ENCODE measurements around the gene DPY19L3.

- TF ChIP-seq POLR2A (IDR thresholded peaks at IDR 0.05) (no peak), CTCF (IDR thresholded peaks at IDR 0.05) (no peak), POLR2AphosphoS5 (IDR thresholded peaks at IDR 0.05; ENCODE audit: insufficient read depth in 1 of 2, low read depth in 1 of 2) (no peak)
Measured at GRCh38 chr19:32404933-32405430, 588 bp upstream of the DPY19L3 start.

Data from vagina (tissue), 2 donors.